GM23248 (cell line): ENCODE measurements around the gene RIMS1.

Experiments
- EZH2 ChIP-seq: fragments of 200-600 bp; sonication (generic); IDR thresholded peaks from 2 replicates; pipeline ENCODE4 v1.6.1; 2018; ENCODE audit warnings: antibody characterized with exemption, mild to moderate bottlenecking; ENCODE audit not compliant: insufficient read depth, poor library complexity, severe bottlenecking
- EZH2phosphoT487 ChIP-seq: fragments of 200-600 bp; sonication (generic); IDR thresholded peaks from 2 replicates; pipeline ENCODE4 v1.6.1; 2018; ENCODE audit warnings: antibody characterized with exemption, moderate library complexity, mild to moderate bottlenecking, low read depth; ENCODE audit not compliant: insufficient read depth

- no peak for TF ChIP-seq EZH2phosphoT487
- no peak for TF ChIP-seq EZH2
Measured at GRCh38 chr6:72275888-72276287, 389.5 kb downstream of the RIMS1 start.
